HepG2 (cell line): ENCODE results near the gene DDC. TPM values are rescaled to one million over a fixed set of nuclear protein-coding genes. Genes with fewer than 3 reads are reported as not detected.

Experiments
- ATF7 ChIP-seq, 2 experiments: fragments of 450-650 bp in 1 of 2; sonication (generic) in 1 of 2; formaldehyde crosslinking in 1 of 2; IDR thresholded peaks; 2 replicates each; pipeline versions ENCODE4 v1.4.0 to v1.6.1; 2016 to 2020; ENCODE audit warnings: antibody characterized with exemption in 1 of 2, mild to moderate bottlenecking in 1 of 2, missing genetic modification reagents in 1 of 2
- ELF3 ChIP-seq: IDR thresholded peaks from 2 replicates; pipeline ENCODE4 v1.6.1; 2016; ENCODE audit warnings: missing genetic modification reagents, missing compliant biosample characterization
- GTF2F1 ChIP-seq: fragments of 150-350 bp; IDR thresholded peaks from 2 replicates; pipeline ENCODE4 v1.6.1; 2014; ENCODE audit warnings: low read length
- MZF1 ChIP-seq: sonication (generic); formaldehyde crosslinking; IDR thresholded peaks from 2 replicates; pipeline ENCODE4 v1.8.1; 2023; ENCODE audit warnings: mild to moderate bottlenecking, missing genetic modification reagents, borderline replicate concordance
- NCOA2 ChIP-seq: sonication (generic); formaldehyde crosslinking; IDR thresholded peaks from 2 replicates; pipeline ENCODE4 v1.8.0; 2022; ENCODE audit warnings: inconsistent platforms
- RAD21 ChIP-seq: fragments of 450-650 bp; formaldehyde crosslinking; IDR thresholded peaks from 2 replicates; pipeline ENCODE4 v1.5.0; 2020; ENCODE audit warnings: mild to moderate bottlenecking
- SMAD1 ChIP-seq: sonication (generic); formaldehyde crosslinking; IDR thresholded peaks from 2 replicates; pipeline ENCODE4 v1.4.0; 2020; ENCODE audit warnings: missing genetic modification reagents, low read depth, mild to moderate bottlenecking, borderline replicate concordance
- STAG1 ChIP-seq: sonication (generic); formaldehyde crosslinking; IDR thresholded peaks from 2 replicates; pipeline ENCODE4 v1.4.0; 2020; ENCODE audit warnings: missing genetic modification reagents
- XRCC5 ChIP-seq: fragments of 200-400 bp; formaldehyde crosslinking; optimal IDR thresholded peaks from 2 replicates; pipeline ENCODE3; 2017; ENCODE audit warnings: mild to moderate bottlenecking, low read length
- ZBTB25 ChIP-seq: IDR thresholded peaks from 2 replicates; pipeline ENCODE4 v1.6.1; 2018; ENCODE audit warnings: missing genetic modification reagents
- ZBTB40 ChIP-seq, 2 experiments: fragments of 450-650 bp in 1 of 2; sonication (generic) in 1 of 2; formaldehyde crosslinking in 1 of 2; IDR thresholded peaks; 2 replicates each; pipeline versions ENCODE4 v1.6.1 to v1.8.0; 2016 to 2022; ENCODE audit warnings: antibody characterized with exemption in 1 of 2, mild to moderate bottlenecking in 1 of 2, missing genetic modification reagents in 1 of 2
- ZFX ChIP-seq: sonication (generic); formaldehyde crosslinking; IDR thresholded peaks from 2 replicates; pipeline ENCODE4 v1.4.0; 2020; ENCODE audit warnings: mild to moderate bottlenecking, low read depth, missing genetic modification reagents, moderate library complexity
- ZNF557 ChIP-seq: sonication (generic); formaldehyde crosslinking; IDR thresholded peaks from 2 replicates; pipeline ENCODE4 v1.4.0; 2020; ENCODE audit warnings: missing genetic modification reagents
- ZNF737 ChIP-seq: sonication (generic); formaldehyde crosslinking; IDR thresholded peaks from 2 replicates; pipeline ENCODE4 v1.5.0; 2020; ENCODE audit warnings: missing genetic modification reagents, mild to moderate bottlenecking, borderline replicate concordance
- polyA plus RNA-seq, 8 experiments: library from polyadenylated mRNA; depleted of rRNA in 3 of 8; stranded (reverse) in 7 of 8; unstranded in 1 of 8; fragments of >200 nt; fragmentation: Illumina TruSeq in 4 of 8; extraction: Trizol in 4 of 8; gene quantifications; 2 replicates each; pipeline versions ENCODE4 v1.2.1 to v1.2.3, GENCODE V29; 2011 to 2016; ENCODE audit warnings: low read depth in 4 of 8, missing spikeins in 1 of 8, mixed read lengths in 1 of 8; ENCODE audit not compliant: insufficient read depth in 1 of 8
- total RNA-seq, 5 experiments: library from RNA; depleted of rRNA; stranded (reverse); fragments of >200 nt; fragmentation: Illumina TruSeq; extraction: Trizol; gene quantifications; 2 replicates each; pipeline ENCODE4 v1.2.3, GENCODE V29; 2016; ENCODE audit warnings: low read depth in 1 of 5

Gene DDC
- total and polyA plus RNA-seq, 2 of the 13 experiments (the other 11 are each of a cell fraction or from before 2014, with no cell fraction given), result 11.7 to 93.3 TPM

- TF ChIP-seq ZBTB25 (CRISPR knock-in tag), result no peak
- TF ChIP-seq ZBTB40 (IDR thresholded peaks at IDR 0.05), result no peak
- no peak for TF ChIP-seq ZBTB40 (CRISPR knock-in tag; IDR thresholded peaks at IDR 0.05)
- TF ChIP-seq ZNF557 (CRISPR knock-in tag), result no peak
- TF ChIP-seq ZFX (CRISPR knock-in tag), result no peak
- peak; percentile 69 for TF ChIP-seq STAG1
- TF ChIP-seq RAD21, result peak; percentile 49
- TF ChIP-seq XRCC5, result peak; percentile 67
- no peak for TF ChIP-seq NCOA2 (CRISPR knock-in tag)
- no peak for TF ChIP-seq SMAD1 (CRISPR knock-in tag)
- no peak for TF ChIP-seq MZF1
- no peak for TF ChIP-seq GTF2F1
- TF ChIP-seq ATF7 (IDR thresholded peaks at IDR 0.05), result no peak
- TF ChIP-seq ATF7 (CRISPR knock-in tag; IDR thresholded peaks at IDR 0.05), result no peak
- no peak for TF ChIP-seq ZNF737 (CRISPR knock-in tag)
- no peak for TF ChIP-seq ELF3
These were observed 30.4 kb upstream of the DDC start (continued) for GRCh38 chr7:50595491-50596102.
